Liver (tissue), 2 donors: ENCODE measurements around the gene VTN.
A peak's percentile ranks its signal among the peaks of the same experiment; 100 is the strongest.

Experiments
- CTCF ChIP-seq: fragments of 150-350 bp; IDR thresholded peaks from 2 replicates; pipeline ENCODE4 v1.5.1; 2017; ENCODE audit warnings: improper control_type of control experiment, low read depth, low read length; ENCODE audit not compliant: missing input control
- TF ChIP-seq, protein P1 (sequence below): IDR thresholded peaks from 2 replicates; pipeline ENCODE4 v1.6.1; 2016; ENCODE audit warnings: antibody characterized with exemption, mild to moderate bottlenecking
- TF ChIP-seq, protein P2 (sequence below): IDR thresholded peaks from 2 replicates; pipeline ENCODE4 v1.6.1; 2016; ENCODE audit warnings: antibody characterized with exemption
- donor health status: healthy.

DNA sequence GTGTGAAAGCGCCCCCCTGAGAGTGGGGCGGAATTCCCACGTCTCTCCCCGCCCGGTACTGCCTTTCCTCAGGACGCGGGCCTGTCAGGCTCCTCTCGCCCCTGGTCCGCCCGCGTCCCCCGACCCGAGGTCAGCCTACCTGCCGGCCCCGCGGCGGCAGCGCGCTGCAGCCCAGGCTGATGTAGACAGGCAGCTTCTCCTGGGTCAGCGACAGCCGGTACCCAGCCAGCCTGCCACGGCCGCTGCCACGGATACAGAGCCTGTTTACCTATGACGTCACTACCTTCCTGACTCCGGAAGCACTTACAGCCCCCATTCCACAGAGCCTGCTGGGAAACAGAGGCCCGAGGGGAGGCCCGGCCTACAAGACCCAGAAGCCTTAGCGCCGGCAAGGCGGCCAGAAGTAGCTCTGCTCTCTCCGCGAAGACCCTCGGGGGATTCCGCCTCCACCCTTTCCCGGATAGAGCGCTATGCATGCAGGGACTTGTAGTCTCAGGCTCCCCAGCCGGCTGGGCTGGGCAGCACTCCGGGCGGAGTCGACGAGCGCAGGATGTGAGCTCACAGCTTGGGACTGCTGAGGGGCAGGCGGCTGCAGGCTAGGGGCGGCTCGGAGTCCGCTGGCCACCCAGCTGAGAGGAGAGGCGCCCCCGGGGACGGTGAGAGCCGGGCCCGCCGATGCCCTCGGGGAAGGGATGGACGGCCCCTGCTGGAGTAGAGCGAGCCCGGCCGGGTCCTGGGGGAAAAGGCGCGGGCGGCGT is 34.7 kb downstream of the VTN start, which contains the start of the genes IFT20 and TNFAIP1:
- TF ChIP-seq CTCF = no peak
- TF ChIP-seq, protein P1, sequence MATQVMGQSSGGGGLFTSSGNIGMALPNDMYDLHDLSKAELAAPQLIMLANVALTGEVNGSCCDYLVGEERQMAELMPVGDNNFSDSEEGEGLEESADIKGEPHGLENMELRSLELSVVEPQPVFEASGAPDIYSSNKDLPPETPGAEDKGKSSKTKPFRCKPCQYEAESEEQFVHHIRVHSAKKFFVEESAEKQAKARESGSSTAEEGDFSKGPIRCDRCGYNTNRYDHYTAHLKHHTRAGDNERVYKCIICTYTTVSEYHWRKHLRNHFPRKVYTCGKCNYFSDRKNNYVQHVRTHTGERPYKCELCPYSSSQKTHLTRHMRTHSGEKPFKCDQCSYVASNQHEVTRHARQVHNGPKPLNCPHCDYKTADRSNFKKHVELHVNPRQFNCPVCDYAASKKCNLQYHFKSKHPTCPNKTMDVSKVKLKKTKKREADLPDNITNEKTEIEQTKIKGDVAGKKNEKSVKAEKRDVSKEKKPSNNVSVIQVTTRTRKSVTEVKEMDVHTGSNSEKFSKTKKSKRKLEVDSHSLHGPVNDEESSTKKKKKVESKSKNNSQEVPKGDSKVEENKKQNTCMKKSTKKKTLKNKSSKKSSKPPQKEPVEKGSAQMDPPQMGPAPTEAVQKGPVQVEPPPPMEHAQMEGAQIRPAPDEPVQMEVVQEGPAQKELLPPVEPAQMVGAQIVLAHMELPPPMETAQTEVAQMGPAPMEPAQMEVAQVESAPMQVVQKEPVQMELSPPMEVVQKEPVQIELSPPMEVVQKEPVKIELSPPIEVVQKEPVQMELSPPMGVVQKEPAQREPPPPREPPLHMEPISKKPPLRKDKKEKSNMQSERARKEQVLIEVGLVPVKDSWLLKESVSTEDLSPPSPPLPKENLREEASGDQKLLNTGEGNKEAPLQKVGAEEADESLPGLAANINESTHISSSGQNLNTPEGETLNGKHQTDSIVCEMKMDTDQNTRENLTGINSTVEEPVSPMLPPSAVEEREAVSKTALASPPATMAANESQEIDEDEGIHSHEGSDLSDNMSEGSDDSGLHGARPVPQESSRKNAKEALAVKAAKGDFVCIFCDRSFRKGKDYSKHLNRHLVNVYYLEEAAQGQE = peak; percentile 84
- TF ChIP-seq, protein P2, sequence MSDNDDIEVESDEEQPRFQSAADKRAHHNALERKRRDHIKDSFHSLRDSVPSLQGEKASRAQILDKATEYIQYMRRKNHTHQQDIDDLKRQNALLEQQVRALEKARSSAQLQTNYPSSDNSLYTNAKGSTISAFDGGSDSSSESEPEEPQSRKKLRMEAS = peak; percentile 74
